ENCODE results near the gene HOXB9.

HOXB9 gene

GRCh38 chr17:48643697-48644012 lies 17.5 kb upstream of the HOXB9 start:
- H3K4me2 ChIP-seq (ENCODE audit: low read length), result no peak overlapping the region
- no peak overlapping the region for H3K4me3 ChIP-seq (ENCODE audit: low read length)
- no peaks in the 10 kb centered on the region for H3K79me2 ChIP-seq (ENCODE audit: control insufficient read depth, low read length)
- no peaks in the 10 kb centered on the region for H3K9me2 ChIP-seq (replicated peaks; ENCODE audit: control insufficient read depth, low read length)
- H4K20me1 ChIP-seq (ENCODE audit: control insufficient read depth, insufficient read depth, low read depth, low read length), result no peaks in the 10 kb centered on the region
- TF ChIP-seq CTCF (IDR thresholded peaks at IDR 0.05; ENCODE audit: low read depth, low read length, poor library complexity, severe bottlenecking), result no peak
- no peak for TF ChIP-seq EZH2phosphoT487 (IDR thresholded peaks at IDR 0.05; ENCODE audit: borderline replicate concordance, low read length)
- H3K27me3 ChIP-seq (ENCODE audit: control insufficient read depth, low read length), result peaks cover 36% of the 10 kb centered on the region
- H3K4me1 ChIP-seq (ENCODE audit: control insufficient read depth, low read length), result peaks cover 11% of the 10 kb centered on the region
- H3K27ac ChIP-seq (ENCODE audit: low read depth, low read length), result no peak overlapping the region
- no peaks in the 10 kb centered on the region for H3K36me3 ChIP-seq (ENCODE audit: control insufficient read depth, low read length)
- H3K9me3 ChIP-seq (ENCODE audit: control insufficient read depth, insufficient read depth, low read length), result no peaks in the 10 kb centered on the region
- H3F3A ChIP-seq (ENCODE audit: control insufficient read depth, insufficient read depth), result no peaks in the 10 kb centered on the region

- Histone ChIP-seq H3K4me2 (ENCODE audit: low read length) (no peak overlapping the region), H3K4me3 (ENCODE audit: low read length) (no peak overlapping the region), H3K36me3 (ENCODE audit: control insufficient read depth, low read length) (no peaks in the 10 kb centered on the region), H3K27ac (ENCODE audit: low read depth, low read length) (no peak overlapping the region), H3K27me3 (ENCODE audit: control insufficient read depth, low read length) (peaks cover 41% of the 10 kb centered on the region), H3F3A (ENCODE audit: control insufficient read depth, insufficient read depth) (no peaks in the 10 kb centered on the region), H3K4me1 (ENCODE audit: control insufficient read depth, low read length) (peaks cover 11% of the 10 kb centered on the region), H3K9me3 (ENCODE audit: control insufficient read depth, insufficient read depth, low read length) (no peaks in the 10 kb centered on the region), H3K9me2 (replicated peaks; ENCODE audit: control insufficient read depth, low read length) (no peaks in the 10 kb centered on the region), H3K79me2 (ENCODE audit: control insufficient read depth, low read length) (no peaks in the 10 kb centered on the region), H4K20me1 (ENCODE audit: control insufficient read depth, insufficient read depth, low read depth, low read length) (no peaks in the 10 kb centered on the region)
- TF ChIP-seq CTCF (IDR thresholded peaks at IDR 0.05; ENCODE audit: low read depth, low read length, poor library complexity, severe bottlenecking), result no peak
- TF ChIP-seq EZH2phosphoT487 (IDR thresholded peaks at IDR 0.05; ENCODE audit: borderline replicate concordance, low read length), result no peak
These were observed 16.9 kb upstream of the HOXB9 start for GRCh38 chr17:48642843-48643696.

GRCh38 chr17:48642059-48642842 lies 16.1 kb upstream of the HOXB9 start:
- H3K36me3 ChIP-seq (ENCODE audit: control insufficient read depth, low read length), result no peaks in the 10 kb centered on the region
- no peak overlapping the region for H3K27ac ChIP-seq (ENCODE audit: low read depth, low read length)
- H3F3A ChIP-seq (ENCODE audit: control insufficient read depth, insufficient read depth), result no peaks in the 10 kb centered on the region
- no peaks in the 10 kb centered on the region for H4K20me1 ChIP-seq (ENCODE audit: control insufficient read depth, insufficient read depth, low read depth, low read length)
- H3K4me3 ChIP-seq (ENCODE audit: low read length), result no peak overlapping the region
- H3K79me2 ChIP-seq (ENCODE audit: control insufficient read depth, low read length), result no peaks in the 10 kb centered on the region
- H3K4me1 ChIP-seq (ENCODE audit: control insufficient read depth, low read length), result peaks cover 11% of the 10 kb centered on the region
- H3K9me3 ChIP-seq (ENCODE audit: control insufficient read depth, insufficient read depth, low read length), result no peaks in the 10 kb centered on the region
- peaks cover 40% of the 10 kb centered on the region for H3K27me3 ChIP-seq (ENCODE audit: control insufficient read depth, low read length)
- no peak for TF ChIP-seq EZH2phosphoT487 (IDR thresholded peaks at IDR 0.05; ENCODE audit: borderline replicate concordance, low read length)
- H3K4me2 ChIP-seq (ENCODE audit: low read length), result no peak overlapping the region; the same call in 1 of the 2 replicates
- H3K9me2 ChIP-seq (replicated peaks; ENCODE audit: control insufficient read depth, low read length), result no peaks in the 10 kb centered on the region
